ENCODE data around the gene ANXA6. TPM values are rescaled to one million over a fixed set of nuclear protein-coding genes. Genes with fewer than 3 reads are reported as not detected.

ANXA6 gene
- total RNA-seq, result 409 and 616 TPM in 2 replicates

GRCh38 chr5:151157426-151158286 is at the start of gene ANXA6:
Gene ANXA6 (minus strand): TSS chr5:151157779. CDS start chr5:151147901, 9,878 bp downstream.

GRCh38 chr5:151080613-151081430 is 76.8 kb downstream of the ANXA6 start, which contains the start of gene TNIP1:
Gene TNIP1 (minus strand): TSS chr5:151081034. CDS start chr5:151065095, 15,939 bp downstream.

Other genes starting within 250 kb of the ANXA6 start
- gene GPX3, start 137.2 kb downstream of the ANXA6 start, total RNA-seq, result 6.2 and 28.9 TPM in 2 replicates
- 120 and 235 TPM in 2 replicates for gene TNIP1, start 76.7 kb downstream of the ANXA6 start, total RNA-seq
- gene CCDC69, start 66.3 kb upstream of the ANXA6 start, total RNA-seq, result 2.4 and 14.9 TPM in 2 replicates
- 17.5 and 19.9 TPM in 2 replicates for gene GM2A, start 95.4 kb upstream of the ANXA6 start, total RNA-seq
- gene SLC36A3, start 146.0 kb upstream of the ANXA6 start, total RNA-seq, result not detected in 2 replicates
- not detected in 2 replicates for gene SLC36A2, start 189.8 kb upstream of the ANXA6 start, total RNA-seq

Measured in placental pericyte (primary cell).